DMS114 treated with DMSO at 0.1 percent for 48 hours (cell line): ENCODE results near the gene SKAP2.

Experiments used
- DNase-seq: peaks from one replicate; lab custom pipeline; 2025; ENCODE audit not compliant: unreplicated experiment; lab: John Stamatoyannopoulos, UW

The SKAP2 gene

GRCh38 chr7:26698194-26698593 is 166.2 kb downstream of the SKAP2 start:
- DNase-seq = no peak

- no peak for DNase-seq
Measured at GRCh38 chr7:26696978-26697377, 167.4 kb downstream of the SKAP2 start.

- DNase-seq = no peak
Measured at GRCh38 chr7:26696161-26696560, 168.2 kb downstream of the SKAP2 start.

- DNase-seq = no peak
Measured at GRCh38 chr7:26694713-26695112, 169.7 kb downstream of the SKAP2 start.

- no peak for DNase-seq
Measured at GRCh38 chr7:26694141-26694540, 170.2 kb downstream of the SKAP2 start.

GRCh38 chr7:26691886-26692285 is 172.5 kb downstream of the SKAP2 start:
- no peak for DNase-seq

- no peak for DNase-seq
Measured at GRCh38 chr7:26691406-26691805, 173.0 kb downstream of the SKAP2 start.

- no peak for DNase-seq
Measured at GRCh38 chr7:26690135-26690805, 174.1 kb downstream of the SKAP2 start.

GRCh38 chr7:26688936-26689506 is 175.4 kb downstream of the SKAP2 start:
- no peak for DNase-seq

- DNase-seq = no peak
Measured at GRCh38 chr7:26688388-26688787, 176.0 kb downstream of the SKAP2 start.

- no peak for DNase-seq
Measured at GRCh38 chr7:26687032-26687431, 177.4 kb downstream of the SKAP2 start.

- DNase-seq = peak; percentile 41
Measured at GRCh38 chr7:26686448-26686981, 177.9 kb downstream of the SKAP2 start.

- DNase-seq = no peak
Measured at GRCh38 chr7:26685606-26686005, 178.8 kb downstream of the SKAP2 start.

- no peak for DNase-seq
Measured at GRCh38 chr7:26684447-26684846, 179.9 kb downstream of the SKAP2 start.

- DNase-seq = no peak
Measured at GRCh38 chr7:26683277-26683676, 181.1 kb downstream of the SKAP2 start.

- DNase-seq = peak; percentile 45
Measured at GRCh38 chr7:26681819-26682418, 182.5 kb downstream of the SKAP2 start.

GRCh38 chr7:26680587-26680986 is 183.8 kb downstream of the SKAP2 start:
- DNase-seq = no peak

GRCh38 chr7:26675143-26675887 is 189.1 kb downstream of the SKAP2 start:
- DNase-seq = no peak

- DNase-seq = no peak
Measured at GRCh38 chr7:26673858-26674257, 190.5 kb downstream of the SKAP2 start.

- DNase-seq = no peak
Measured at GRCh38 chr7:26673271-26673670, 191.1 kb downstream of the SKAP2 start.

- DNase-seq = no peak
Measured at GRCh38 chr7:26670841-26671240, 193.5 kb downstream of the SKAP2 start.

GRCh38 chr7:26670290-26670689 is 194.1 kb downstream of the SKAP2 start:
- DNase-seq = no peak
